ENCODE results near the gene GPC6.

- no peak for TF ChIP-seq CTCF (IDR thresholded peaks at IDR 0.05)
- no peak for TF ChIP-seq POLR2AphosphoS5 (IDR thresholded peaks at IDR 0.05; ENCODE audit: insufficient read depth in 1 of 2, low read depth in 1 of 2)
- TF ChIP-seq POLR2A (IDR thresholded peaks at IDR 0.05): no peak
Observed at GRCh38 chr13:94176561-94176960, 950.0 kb downstream of the GPC6 start.

All from vagina (tissue), 2 donors.